HepG2 (cell line): Measurements from ENCODE around the gene ITGB5.

Experiments
- CEBPG ChIP-seq: IDR thresholded peaks from 2 replicates; pipeline ENCODE4 v1.6.1; 2016
- FIP1L1 ChIP-seq: fragments of 200-400 bp; formaldehyde crosslinking; IDR thresholded peaks from 2 replicates; pipeline ENCODE4 v1.6.1; 2018; ENCODE audit warnings: low read depth, mild to moderate bottlenecking, low read length, moderate library complexity, borderline replicate concordance; ENCODE audit not compliant: insufficient read depth
- PCBP2 ChIP-seq: fragments of 200-400 bp; formaldehyde crosslinking; optimal IDR thresholded peaks from 2 replicates; pipeline ENCODE3; 2018; ENCODE audit warnings: low read length, low read depth; ENCODE audit not compliant: poor library complexity, severe bottlenecking
- PITX1 ChIP-seq: sonication (generic); formaldehyde crosslinking; IDR thresholded peaks from 2 replicates; pipeline ENCODE4 v1.5.1; 2020; ENCODE audit warnings: mild to moderate bottlenecking, missing genetic modification reagents
- TP53 ChIP-seq: sonication (generic); formaldehyde crosslinking; conservative IDR thresholded peaks from 2 replicates; pipeline ENCODE4 v1.4.0; 2020; ENCODE audit warnings: missing genetic modification reagents

- TF ChIP-seq TP53 (CRISPR knock-in tag) (no peak), PITX1 (CRISPR knock-in tag) (no peak), FIP1L1 (no peak), CEBPG (CRISPR knock-in tag) (no peak), PCBP2 (no peak)
Measured at GRCh38 chr3:124759666-124760401, 127.3 kb downstream of the ITGB5 start.
